Gastrocnemius medialis (tissue), 4 donors: ENCODE measurements around the gene PTPN21.

Source experiments
- POLR2A ChIP-seq, 2 donors: fragments of 450-650 bp; IDR thresholded peaks; one replicate each; pipeline ENCODE4 v1.6.1; 2017; ENCODE audit warnings: antibody characterized with exemption in 2 of 2, mild to moderate bottlenecking in 2 of 2, moderate library complexity in 2 of 2
- TF ChIP-seq, protein P1 (sequence below), 5 experiments: fragments of 450-650 bp in 3 of 5; fragments of 200-600 bp in 2 of 5; sonication (generic) in 2 of 5; IDR thresholded peaks in 4 of 5; conservative IDR thresholded peaks in 1 of 5; 1 replicate in 4 of 5; 2 replicates in 1 of 5; pipeline ENCODE4 v1.5.1; 2016 to 2019; ENCODE audit warnings: antibody characterized with exemption in 5 of 5, mild to moderate bottlenecking in 3 of 5, moderate library complexity in 3 of 5

DNA sequence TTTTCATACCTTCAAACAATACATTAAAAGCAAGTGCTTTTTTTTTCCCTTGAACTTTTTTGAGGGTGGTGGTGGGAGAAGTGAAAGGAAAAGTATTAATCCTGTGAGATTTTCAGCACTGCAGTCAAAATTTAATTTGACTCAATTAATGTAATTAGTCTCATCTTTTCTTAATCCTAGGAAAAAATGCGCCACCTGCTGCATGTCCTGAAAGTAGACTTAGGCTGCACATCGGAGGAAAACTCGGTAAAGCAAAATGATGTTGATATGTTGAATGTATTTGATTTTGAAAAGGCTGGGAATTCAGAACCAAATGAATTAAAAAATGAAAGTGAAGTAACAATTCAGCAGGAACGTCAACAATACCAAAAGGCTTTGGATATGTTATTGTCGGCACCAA is 117.1 kb downstream of the PTPN21 start:
- TF ChIP-seq, protein P1, sequence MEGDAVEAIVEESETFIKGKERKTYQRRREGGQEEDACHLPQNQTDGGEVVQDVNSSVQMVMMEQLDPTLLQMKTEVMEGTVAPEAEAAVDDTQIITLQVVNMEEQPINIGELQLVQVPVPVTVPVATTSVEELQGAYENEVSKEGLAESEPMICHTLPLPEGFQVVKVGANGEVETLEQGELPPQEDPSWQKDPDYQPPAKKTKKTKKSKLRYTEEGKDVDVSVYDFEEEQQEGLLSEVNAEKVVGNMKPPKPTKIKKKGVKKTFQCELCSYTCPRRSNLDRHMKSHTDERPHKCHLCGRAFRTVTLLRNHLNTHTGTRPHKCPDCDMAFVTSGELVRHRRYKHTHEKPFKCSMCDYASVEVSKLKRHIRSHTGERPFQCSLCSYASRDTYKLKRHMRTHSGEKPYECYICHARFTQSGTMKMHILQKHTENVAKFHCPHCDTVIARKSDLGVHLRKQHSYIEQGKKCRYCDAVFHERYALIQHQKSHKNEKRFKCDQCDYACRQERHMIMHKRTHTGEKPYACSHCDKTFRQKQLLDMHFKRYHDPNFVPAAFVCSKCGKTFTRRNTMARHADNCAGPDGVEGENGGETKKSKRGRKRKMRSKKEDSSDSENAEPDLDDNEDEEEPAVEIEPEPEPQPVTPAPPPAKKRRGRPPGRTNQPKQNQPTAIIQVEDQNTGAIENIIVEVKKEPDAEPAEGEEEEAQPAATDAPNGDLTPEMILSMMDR (IDR thresholded peaks at IDR 0.05 in 4 of 5, conservative IDR thresholded peaks at IDR 0.05 in 1 of 5) = no peak
- TF ChIP-seq POLR2A (IDR thresholded peaks at IDR 0.05) = no peak
